ENCODE data around the gene SEL1L3.

The SEL1L3 gene

GRCh38 chr4:25770847-25771246 is 91.9 kb downstream of the SEL1L3 start:
- Histone ChIP-seq H3K9me3 (ENCODE audit: control insufficient read depth, low read length) (no peaks in the 10 kb centered on the region), H3K36me3 (ENCODE audit: control insufficient read depth, insufficient read depth, low read length) (no peaks in the 10 kb centered on the region), H3K4me3 (ENCODE audit: low read length) (no peak overlapping the region), H3K9ac (ENCODE audit: low read length) (no peak overlapping the region), H3K27me3 (ENCODE audit: control insufficient read depth, insufficient read depth, low read length) (no peaks in the 10 kb centered on the region), H3K4me1 (ENCODE audit: control insufficient read depth, insufficient read depth, low read length) (peaks cover 16% of the 10 kb centered on the region)

DNA sequence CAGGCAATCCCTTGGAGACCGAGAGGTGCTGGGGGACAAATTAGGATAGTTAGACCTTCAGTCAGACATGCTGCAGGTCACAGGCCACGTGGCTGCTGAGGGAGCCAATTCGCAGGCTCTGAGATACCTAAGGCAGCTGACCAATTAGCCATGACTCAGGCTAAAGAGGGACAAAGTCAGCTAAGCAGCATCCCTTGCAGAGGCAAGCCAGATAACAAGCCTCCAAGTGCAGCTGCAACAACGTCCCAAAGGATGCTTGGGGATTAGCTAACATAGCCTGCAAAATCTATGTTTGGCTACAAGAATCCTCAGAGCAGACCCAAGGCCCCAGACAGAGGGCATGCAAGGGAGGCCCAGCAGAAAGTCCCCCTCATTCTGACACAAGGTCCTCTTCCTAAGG is 93.5 kb downstream of the SEL1L3 start:
- Histone ChIP-seq H3K9ac (ENCODE audit: low read length) (no peak overlapping the region), H3K27me3 (ENCODE audit: control insufficient read depth, insufficient read depth, low read length) (no peaks in the 10 kb centered on the region), H3K4me1 (ENCODE audit: control insufficient read depth, insufficient read depth, low read length) (peaks cover 16% of the 10 kb centered on the region), H3K4me3 (ENCODE audit: low read length) (no peak overlapping the region), H3K36me3 (ENCODE audit: control insufficient read depth, insufficient read depth, low read length) (no peaks in the 10 kb centered on the region), H3K9me3 (ENCODE audit: control insufficient read depth, low read length) (no peaks in the 10 kb centered on the region)

DNA sequence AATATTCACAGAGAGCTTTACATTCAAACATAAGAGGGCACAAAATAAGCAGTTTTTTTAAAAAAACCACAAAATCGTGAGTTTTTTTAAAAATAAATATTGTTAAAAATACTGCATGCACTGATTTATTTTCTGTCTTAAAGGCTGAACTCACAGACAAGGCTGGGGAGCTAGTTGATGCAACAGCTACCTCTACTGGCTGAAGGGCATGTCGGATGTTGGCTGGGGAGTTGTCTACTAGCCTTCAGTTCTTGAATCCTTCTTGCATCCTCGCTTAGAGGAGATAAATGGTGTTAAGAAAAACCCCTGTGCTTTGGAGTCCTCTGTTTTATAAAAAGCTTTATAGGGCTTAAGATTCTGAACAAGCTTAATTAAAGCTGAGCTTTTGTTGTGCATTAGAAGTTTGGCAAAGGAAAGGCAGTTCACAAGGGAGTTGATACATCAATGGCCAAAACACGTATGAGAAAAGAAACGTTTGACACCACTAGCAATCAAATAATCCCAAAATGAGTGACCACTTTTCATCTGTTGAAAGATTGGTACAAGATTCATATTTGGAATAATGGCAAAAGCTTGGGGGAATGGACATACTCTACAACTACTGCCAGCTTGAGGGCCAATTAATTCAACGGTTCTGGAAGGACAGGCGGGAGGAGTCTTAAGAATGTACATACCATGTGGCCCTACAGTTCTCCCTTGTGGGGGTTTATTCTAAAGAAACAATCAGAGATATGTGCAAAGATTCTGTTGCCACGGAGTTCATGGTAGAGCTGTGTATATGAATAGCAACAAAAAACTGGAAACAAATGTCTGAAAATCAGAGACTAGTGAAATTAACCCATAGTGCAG is 94.7 kb downstream of the SEL1L3 start:
- Histone ChIP-seq H3K9me3 (ENCODE audit: control insufficient read depth, low read length) (no peaks in the 10 kb centered on the region), H3K4me3 (ENCODE audit: low read length) (no peak overlapping the region), H3K27me3 (ENCODE audit: control insufficient read depth, insufficient read depth, low read length) (no peaks in the 10 kb centered on the region), H3K9ac (ENCODE audit: low read length) (no peak overlapping the region), H3K36me3 (ENCODE audit: control insufficient read depth, insufficient read depth, low read length) (peaks cover 5% of the 10 kb centered on the region), H3K4me1 (ENCODE audit: control insufficient read depth, insufficient read depth, low read length) (peaks cover 16% of the 10 kb centered on the region)

GRCh38 chr4:25760518-25761157 is 102.2 kb downstream of the SEL1L3 start:
- H3K9ac ChIP-seq (ENCODE audit: low read length), result no peak overlapping the region
- no peaks in the 10 kb centered on the region for H3K4me1 ChIP-seq (ENCODE audit: control insufficient read depth, insufficient read depth, low read length)

GRCh38 chr4:25760048-25760447 is 102.7 kb downstream of the SEL1L3 start:
- Histone ChIP-seq H3K9me3 (ENCODE audit: control insufficient read depth, low read length) (no peaks in the 10 kb centered on the region), H3K36me3 (ENCODE audit: control insufficient read depth, insufficient read depth, low read length) (peaks cover 5% of the 10 kb centered on the region), H3K27me3 (ENCODE audit: control insufficient read depth, insufficient read depth, low read length) (no peaks in the 10 kb centered on the region), H3K9ac (ENCODE audit: low read length) (no peak overlapping the region), H3K4me1 (ENCODE audit: control insufficient read depth, insufficient read depth, low read length) (no peaks in the 10 kb centered on the region), H3K4me3 (ENCODE audit: low read length) (no peak overlapping the region)

More at GRCh38 chr4:25760518-25761157, 102.2 kb downstream of the SEL1L3 start:
- Histone ChIP-seq H3K27me3 (ENCODE audit: control insufficient read depth, insufficient read depth, low read length) (no peaks in the 10 kb centered on the region), H3K36me3 (ENCODE audit: control insufficient read depth, insufficient read depth, low read length) (peaks cover 5% of the 10 kb centered on the region), H3K9me3 (ENCODE audit: control insufficient read depth, low read length) (no peaks in the 10 kb centered on the region), H3K4me3 (ENCODE audit: low read length) (no peak overlapping the region)

DNA sequence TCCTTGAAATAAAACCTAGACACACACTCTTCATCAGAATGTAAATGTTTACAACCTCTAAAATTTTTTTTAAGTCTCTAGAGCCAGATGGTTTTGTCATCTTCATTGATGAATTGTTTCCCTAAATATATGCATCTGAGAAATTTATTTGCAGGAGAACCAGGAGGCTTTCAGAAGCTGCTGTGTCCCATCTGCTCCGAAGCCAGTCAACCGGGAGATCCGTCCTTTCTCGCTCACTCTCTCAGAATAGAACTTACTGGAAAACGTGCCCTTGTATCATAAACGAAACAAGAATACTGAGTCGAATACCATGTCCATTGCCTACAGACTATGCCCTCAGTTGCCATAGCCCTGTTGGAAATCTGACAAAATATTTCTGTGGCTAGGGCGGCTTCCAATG is 103.7 kb downstream of the SEL1L3 start:
- H3K4me1 ChIP-seq (ENCODE audit: control insufficient read depth, insufficient read depth, low read length), result no peaks in the 10 kb centered on the region
- peaks cover 4% of the 10 kb centered on the region for H3K36me3 ChIP-seq (ENCODE audit: control insufficient read depth, insufficient read depth, low read length)
- no peak overlapping the region for H3K9ac ChIP-seq (ENCODE audit: low read length)
- H3K9me3 ChIP-seq (ENCODE audit: control insufficient read depth, low read length), result no peaks in the 10 kb centered on the region
- H3K27me3 ChIP-seq (ENCODE audit: control insufficient read depth, insufficient read depth, low read length), result no peaks in the 10 kb centered on the region
- H3K4me3 ChIP-seq (ENCODE audit: low read length), result no peak overlapping the region

- no peak overlapping the region for H3K9ac ChIP-seq (ENCODE audit: low read length)
- no peak overlapping the region for H3K4me3 ChIP-seq (ENCODE audit: low read length)
- H3K9me3 ChIP-seq (ENCODE audit: control insufficient read depth, low read length), result no peaks in the 10 kb centered on the region
- H3K36me3 ChIP-seq (ENCODE audit: control insufficient read depth, insufficient read depth, low read length), result no peaks in the 10 kb centered on the region
- H3K27me3 ChIP-seq (ENCODE audit: control insufficient read depth, insufficient read depth, low read length), result no peaks in the 10 kb centered on the region
- no peaks in the 10 kb centered on the region for H3K4me1 ChIP-seq (ENCODE audit: control insufficient read depth, insufficient read depth, low read length)
Measured at GRCh38 chr4:25757452-25757851, 105.3 kb downstream of the SEL1L3 start.

- Histone ChIP-seq H3K27me3 (ENCODE audit: control insufficient read depth, insufficient read depth, low read length) (no peaks in the 10 kb centered on the region), H3K36me3 (ENCODE audit: control insufficient read depth, insufficient read depth, low read length) (no peaks in the 10 kb centered on the region), H3K9me3 (ENCODE audit: control insufficient read depth, low read length) (no peaks in the 10 kb centered on the region), H3K9ac (ENCODE audit: low read length) (no peak overlapping the region), H3K4me1 (ENCODE audit: control insufficient read depth, insufficient read depth, low read length) (no peaks in the 10 kb centered on the region), H3K4me3 (ENCODE audit: low read length) (no peak overlapping the region)
Measured at GRCh38 chr4:25756503-25756902, 106.3 kb downstream of the SEL1L3 start.

DNA sequence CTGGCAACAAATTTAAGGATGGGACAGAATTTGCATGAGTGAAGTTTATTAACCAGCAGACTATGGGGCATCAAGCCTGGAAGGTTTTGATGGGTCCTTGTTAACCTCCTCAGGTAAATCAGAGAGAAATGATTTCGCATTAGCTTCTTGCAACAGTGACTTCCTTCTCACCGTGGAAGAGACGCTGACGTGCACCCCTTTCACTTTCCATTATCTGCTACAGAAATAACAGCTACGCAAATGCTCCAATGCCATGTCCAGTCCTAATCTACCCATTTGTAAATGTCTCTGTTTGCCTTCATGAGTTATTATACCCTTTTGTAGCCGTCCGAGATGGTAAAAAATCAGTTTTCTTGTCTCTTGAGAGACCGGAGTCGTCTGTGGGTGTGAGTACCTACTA is 106.9 kb downstream of the SEL1L3 start:
- Histone ChIP-seq H3K9me3 (ENCODE audit: control insufficient read depth, low read length) (no peaks in the 10 kb centered on the region), H3K4me3 (ENCODE audit: low read length) (no peak overlapping the region), H3K27me3 (ENCODE audit: control insufficient read depth, insufficient read depth, low read length) (no peaks in the 10 kb centered on the region), H3K36me3 (ENCODE audit: control insufficient read depth, insufficient read depth, low read length) (no peaks in the 10 kb centered on the region), H3K4me1 (ENCODE audit: control insufficient read depth, insufficient read depth, low read length) (no peaks in the 10 kb centered on the region), H3K9ac (ENCODE audit: low read length) (no peak overlapping the region)

DNA sequence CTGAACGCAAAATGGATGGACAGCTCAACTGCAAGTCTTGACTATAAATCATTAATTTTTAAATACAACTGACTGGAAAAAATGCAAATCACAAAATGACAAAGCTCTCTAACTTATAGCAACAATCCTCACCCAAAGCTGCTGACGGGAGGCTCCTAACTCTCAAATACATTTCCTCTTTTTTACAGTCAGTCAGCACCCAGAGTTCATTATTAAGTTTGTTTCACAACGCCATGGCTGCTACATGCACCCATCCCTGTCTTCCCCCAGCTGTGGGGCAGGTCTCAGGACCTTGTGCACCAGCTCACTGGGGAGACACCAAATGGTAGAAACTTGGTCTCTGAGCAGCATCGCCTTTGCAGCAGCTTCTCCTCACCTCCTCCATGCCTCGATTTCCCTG is 109.5 kb downstream of the SEL1L3 start:
- no peaks in the 10 kb centered on the region for H3K9me3 ChIP-seq (ENCODE audit: control insufficient read depth, low read length)
- H3K36me3 ChIP-seq (ENCODE audit: control insufficient read depth, insufficient read depth, low read length), result no peaks in the 10 kb centered on the region
- no peak overlapping the region for H3K4me3 ChIP-seq (ENCODE audit: low read length)
- H3K27me3 ChIP-seq (ENCODE audit: control insufficient read depth, insufficient read depth, low read length), result no peaks in the 10 kb centered on the region
- no peaks in the 10 kb centered on the region for H3K4me1 ChIP-seq (ENCODE audit: control insufficient read depth, insufficient read depth, low read length)
- H3K9ac ChIP-seq (ENCODE audit: low read length), result no peak overlapping the region

DNA sequence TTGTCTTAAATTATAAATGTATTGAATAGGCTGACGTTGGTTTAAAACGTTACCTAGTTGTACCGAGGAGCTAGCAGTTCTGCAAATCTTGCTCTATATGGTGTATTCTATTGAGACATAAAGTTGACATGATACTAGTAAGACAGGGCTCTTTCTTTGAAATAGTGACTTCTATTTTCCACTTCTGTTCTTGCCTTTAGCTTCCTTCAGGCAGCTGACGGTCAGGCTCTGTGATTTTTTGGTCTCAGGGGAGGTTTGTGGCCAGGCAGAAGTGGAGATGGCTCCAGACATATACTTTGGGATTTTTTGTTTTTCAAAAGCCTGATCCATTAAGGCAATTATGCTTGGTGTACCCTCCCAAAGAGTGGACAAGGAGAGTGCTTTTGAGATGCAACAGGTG is 111.9 kb downstream of the SEL1L3 start:
- Histone ChIP-seq H3K27me3 (ENCODE audit: control insufficient read depth, insufficient read depth, low read length) (no peaks in the 10 kb centered on the region), H3K4me1 (ENCODE audit: control insufficient read depth, insufficient read depth, low read length) (no peaks in the 10 kb centered on the region), H3K9me3 (ENCODE audit: control insufficient read depth, low read length) (no peaks in the 10 kb centered on the region), H3K36me3 (ENCODE audit: control insufficient read depth, insufficient read depth, low read length) (no peaks in the 10 kb centered on the region), H3K9ac (ENCODE audit: low read length) (no peak overlapping the region), H3K4me3 (ENCODE audit: low read length) (no peak overlapping the region)

GRCh38 chr4:25749150-25749794 is 113.5 kb downstream of the SEL1L3 start:
- Histone ChIP-seq H3K4me1 (ENCODE audit: control insufficient read depth, insufficient read depth, low read length) (no peaks in the 10 kb centered on the region), H3K36me3 (ENCODE audit: control insufficient read depth, insufficient read depth, low read length) (no peaks in the 10 kb centered on the region), H3K4me3 (ENCODE audit: low read length) (no peak overlapping the region), H3K9ac (ENCODE audit: low read length) (no peak overlapping the region), H3K27me3 (ENCODE audit: control insufficient read depth, insufficient read depth, low read length) (no peaks in the 10 kb centered on the region), H3K9me3 (ENCODE audit: control insufficient read depth, low read length) (no peaks in the 10 kb centered on the region)

All from mucosa of stomach (tissue), 1 donor.